SK-N-SH treated with all-trans-retinoic acid at 6 μM for 48 hours (cell line): ENCODE data around the gene LYPLA2.

Experiments
- ESRRG ChIP-seq: fragments of 250-450 bp; sonication (Bioruptor Pico); IDR thresholded peaks from 2 replicates; pipeline ENCODE4 v1.6.1; 2021; ENCODE audit warnings: mild to moderate bottlenecking
- ZC3H10 ChIP-seq: fragments of 250-450 bp; sonication (Bioruptor Pico); IDR thresholded peaks from 2 replicates; pipeline ENCODE4 v1.5.1; 2021; ENCODE audit warnings: mild to moderate bottlenecking, moderate library complexity
- ZFP3 ChIP-seq: fragments of 250-450 bp; sonication (Bioruptor Pico); IDR thresholded peaks from 2 replicates; pipeline ENCODE4 v1.5.0; 2020; ENCODE audit warnings: mild to moderate bottlenecking, moderate library complexity
- ZFP30 ChIP-seq: fragments of 450-650 bp; formaldehyde crosslinking; IDR thresholded peaks from 2 replicates; pipeline ENCODE4 v1.5.0; 2022; ENCODE audit warnings: mild to moderate bottlenecking, moderate library complexity
- TF ChIP-seq, protein P1 (sequence below): fragments of 250-450 bp; sonication (Bioruptor Pico); IDR thresholded peaks from 2 replicates; pipeline ENCODE4 v1.5.1; 2020; ENCODE audit warnings: low read depth, mild to moderate bottlenecking, moderate library complexity
- TF ChIP-seq, protein P2 (sequence below): fragments of 250-450 bp; sonication (Bioruptor Pico); IDR thresholded peaks from 2 replicates; pipeline ENCODE4 v1.5.1; 2021; ENCODE audit warnings: mild to moderate bottlenecking, moderate library complexity

DNA sequence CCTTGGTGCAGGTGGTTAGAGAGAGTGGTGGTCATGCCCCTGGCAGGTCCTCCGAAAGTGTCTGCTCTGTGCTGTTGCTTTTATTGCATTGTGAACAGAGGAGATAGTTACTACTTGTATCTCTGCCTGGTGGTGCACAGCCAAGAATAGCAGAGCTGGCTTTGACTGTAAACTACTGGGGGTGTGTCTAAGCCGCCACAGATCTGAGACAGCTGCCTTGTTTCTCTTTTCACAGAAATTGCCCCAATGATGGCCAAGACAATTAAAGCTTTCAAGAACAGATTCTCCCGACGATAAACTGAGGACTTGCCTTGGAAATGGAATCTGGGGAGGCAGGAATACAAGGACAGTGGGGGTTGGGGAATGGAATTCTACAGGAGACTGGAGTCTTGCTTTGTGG lies 31.7 kb upstream of the LYPLA2 start:
- no peak for TF ChIP-seq ZFP3 (CRISPR knock-in tag)
- no peak for TF ChIP-seq ESRRG (CRISPR knock-in tag)
- TF ChIP-seq, protein P1, sequence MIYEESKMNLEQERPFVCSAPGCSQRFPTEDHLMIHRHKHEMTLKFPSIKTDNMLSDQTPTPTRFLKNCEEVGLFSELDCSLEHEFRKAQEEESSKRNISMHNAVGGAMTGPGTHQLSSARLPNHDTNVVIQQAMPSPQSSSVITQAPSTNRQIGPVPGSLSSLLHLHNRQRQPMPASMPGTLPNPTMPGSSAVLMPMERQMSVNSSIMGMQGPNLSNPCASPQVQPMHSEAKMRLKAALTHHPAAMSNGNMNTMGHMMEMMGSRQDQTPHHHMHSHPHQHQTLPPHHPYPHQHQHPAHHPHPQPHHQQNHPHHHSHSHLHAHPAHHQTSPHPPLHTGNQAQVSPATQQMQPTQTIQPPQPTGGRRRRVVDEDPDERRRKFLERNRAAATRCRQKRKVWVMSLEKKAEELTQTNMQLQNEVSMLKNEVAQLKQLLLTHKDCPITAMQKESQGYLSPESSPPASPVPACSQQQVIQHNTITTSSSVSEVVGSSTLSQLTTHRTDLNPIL (CRISPR knock-in tag), result no peak
- TF ChIP-seq, protein P2, sequence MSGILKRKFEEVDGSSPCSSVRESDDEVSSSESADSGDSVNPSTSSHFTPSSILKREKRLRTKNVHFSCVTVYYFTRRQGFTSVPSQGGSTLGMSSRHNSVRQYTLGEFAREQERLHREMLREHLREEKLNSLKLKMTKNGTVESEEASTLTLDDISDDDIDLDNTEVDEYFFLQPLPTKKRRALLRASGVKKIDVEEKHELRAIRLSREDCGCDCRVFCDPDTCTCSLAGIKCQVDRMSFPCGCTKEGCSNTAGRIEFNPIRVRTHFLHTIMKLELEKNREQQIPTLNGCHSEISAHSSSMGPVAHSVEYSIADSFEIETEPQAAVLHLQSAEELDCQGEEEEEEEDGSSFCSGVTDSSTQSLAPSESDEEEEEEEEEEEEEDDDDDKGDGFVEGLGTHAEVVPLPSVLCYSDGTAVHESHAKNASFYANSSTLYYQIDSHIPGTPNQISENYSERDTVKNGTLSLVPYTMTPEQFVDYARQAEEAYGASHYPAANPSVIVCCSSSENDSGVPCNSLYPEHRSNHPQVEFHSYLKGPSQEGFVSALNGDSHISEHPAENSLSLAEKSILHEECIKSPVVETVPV, result no peak
- no peak for TF ChIP-seq ZFP30 (CRISPR knock-in tag)
- no peak for TF ChIP-seq ZC3H10 (CRISPR knock-in tag)
